Peyer's patch (tissue), 4 donors: ENCODE measurements around the gene KIAA1671. TPM values are rescaled to one million over a fixed set of nuclear protein-coding genes. Genes with fewer than 3 reads are reported as not detected.
"Not testable (repeated sequence)": the region's sequence is repeated elsewhere in the genome, so short reads cannot be mapped to it uniquely, and the experiment has no call there.

ENCODE experiments used
- DNase-seq, 3 donors: peaks; one replicate each; pipeline ENCODE4 v3.0.0-alpha.2; 2017 to 2019
- H3K27ac ChIP-seq, 4 donors: fragments of 200-600 bp; sonication (generic); one replicate each; pipeline ENCODE4 v1.5.1; 2016 to 2019
- H3K27me3 ChIP-seq, 2 donors: fragments of 200-600 bp; sonication (generic); one replicate each; pipeline ENCODE4 v1.5.1; 2019
- H3K36me3 ChIP-seq, 3 donors: fragments of 200-600 bp; sonication (generic); one replicate each; pipeline ENCODE4 v1.5.1; 2016 to 2019
- H3K4me1 ChIP-seq, 4 donors: fragments of 200-600 bp; sonication (generic); one replicate each; pipeline ENCODE4 v1.5.1; 2016 to 2019
- H3K4me3 ChIP-seq, 4 donors: fragments of 200-600 bp; sonication (generic); 1 replicate in 3 of 4; 2 replicates in 1 of 4; pipeline ENCODE4 v1.5.1; 2016 to 2019; ENCODE audit warnings: mild to moderate bottlenecking in 1 of 4
- H3K9me3 ChIP-seq, 4 donors: fragments of 200-600 bp; sonication (generic); one replicate each; pipeline ENCODE4 v1.5.1; 2016 to 2019; ENCODE audit warnings: mild to moderate bottlenecking in 1 of 4
- POLR2A ChIP-seq, 2 donors: fragments of 450-650 bp; IDR thresholded peaks; one replicate each; pipeline ENCODE4 v1.5.1; 2017; ENCODE audit warnings: antibody characterized with exemption in 2 of 2, mild to moderate bottlenecking in 2 of 2, moderate library complexity in 2 of 2
- small RNA-seq, 2 donors: library from RNA; depleted of rRNA; stranded (forward); fragments of <200 nt; gene quantifications; one replicate each; pipeline ENCODE3, GENCODE V24; 2016
- total RNA-seq, 4 donors: library from RNA; depleted of rRNA; stranded (reverse); fragments of >200 nt; gene quantifications; one replicate each; pipeline ENCODE4 v1.1.0, GENCODE V29; 2016
- TF ChIP-seq, protein P1 (sequence below), 6 experiments: fragments of 450-650 bp in 4 of 6; fragments of 200-600 bp in 2 of 6; sonication (generic) in 1 of 6; IDR thresholded peaks; one replicate each; pipeline ENCODE4 v1.5.1; 2017 to 2019; ENCODE audit warnings: antibody characterized with exemption in 6 of 6, mild to moderate bottlenecking in 3 of 6, moderate library complexity in 1 of 6

The KIAA1671 gene
- total RNA-seq, 4 donors from 2014 or later, result 41.3 to 149 (median 113) TPM

DNA sequence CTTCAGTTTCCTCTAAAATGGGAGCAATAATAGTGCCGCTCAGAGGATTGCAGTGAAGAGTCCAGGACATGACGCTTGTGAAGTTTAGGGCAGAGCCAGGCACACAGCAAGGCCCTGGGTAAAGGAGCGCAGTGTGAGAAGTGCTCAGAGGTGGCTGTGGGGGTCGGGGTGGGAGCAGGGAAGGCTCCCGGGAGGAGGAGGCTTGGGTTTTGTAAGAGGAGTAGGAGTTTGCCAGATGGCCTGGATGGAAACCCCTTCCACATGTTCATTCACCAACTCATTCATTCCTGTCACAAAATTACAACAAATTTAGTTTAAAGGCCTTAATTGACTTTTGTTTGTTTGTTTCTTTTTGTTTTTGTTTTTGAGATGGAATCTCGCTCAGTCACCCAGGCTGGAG lies 283.9 kb downstream of the KIAA1671 start:
- TF ChIP-seq, protein P1, sequence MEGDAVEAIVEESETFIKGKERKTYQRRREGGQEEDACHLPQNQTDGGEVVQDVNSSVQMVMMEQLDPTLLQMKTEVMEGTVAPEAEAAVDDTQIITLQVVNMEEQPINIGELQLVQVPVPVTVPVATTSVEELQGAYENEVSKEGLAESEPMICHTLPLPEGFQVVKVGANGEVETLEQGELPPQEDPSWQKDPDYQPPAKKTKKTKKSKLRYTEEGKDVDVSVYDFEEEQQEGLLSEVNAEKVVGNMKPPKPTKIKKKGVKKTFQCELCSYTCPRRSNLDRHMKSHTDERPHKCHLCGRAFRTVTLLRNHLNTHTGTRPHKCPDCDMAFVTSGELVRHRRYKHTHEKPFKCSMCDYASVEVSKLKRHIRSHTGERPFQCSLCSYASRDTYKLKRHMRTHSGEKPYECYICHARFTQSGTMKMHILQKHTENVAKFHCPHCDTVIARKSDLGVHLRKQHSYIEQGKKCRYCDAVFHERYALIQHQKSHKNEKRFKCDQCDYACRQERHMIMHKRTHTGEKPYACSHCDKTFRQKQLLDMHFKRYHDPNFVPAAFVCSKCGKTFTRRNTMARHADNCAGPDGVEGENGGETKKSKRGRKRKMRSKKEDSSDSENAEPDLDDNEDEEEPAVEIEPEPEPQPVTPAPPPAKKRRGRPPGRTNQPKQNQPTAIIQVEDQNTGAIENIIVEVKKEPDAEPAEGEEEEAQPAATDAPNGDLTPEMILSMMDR (IDR thresholded peaks at IDR 0.05), result no peak
- no peak for TF ChIP-seq POLR2A (IDR thresholded peaks at IDR 0.05)
- Histone ChIP-seq H3K4me3 (no peak overlapping the region), H3K9me3 (no peaks in the 10 kb centered on the region), H3K4me1 (no peaks in the 10 kb centered on the region), H3K36me3 (no peaks in the 10 kb centered on the region), H3K27me3 (no peaks in the 10 kb centered on the region), H3K27ac (no peak overlapping the region)
- no peak for DNase-seq

DNA sequence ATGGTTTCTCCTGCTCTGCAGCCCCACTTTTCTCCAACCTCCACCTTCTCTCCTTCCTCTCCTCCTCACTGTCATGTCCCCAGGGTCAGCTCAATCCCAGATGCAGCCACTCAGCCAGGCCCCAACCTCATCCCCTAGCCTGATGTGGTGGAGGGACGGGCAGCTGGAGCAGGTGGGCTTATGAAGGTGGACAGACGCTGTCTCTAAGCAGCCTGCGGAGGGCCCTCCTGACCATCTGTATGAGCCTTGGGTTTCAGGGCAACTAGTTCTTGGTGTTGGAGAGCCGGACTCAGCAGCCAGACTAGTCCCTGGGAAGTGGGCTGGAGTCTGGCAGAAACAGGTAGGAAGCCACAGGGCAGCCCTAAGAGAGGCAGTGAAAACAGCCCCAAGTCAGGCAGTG lies 285.0 kb downstream of the KIAA1671 start:
- H3K36me3 ChIP-seq, result no peaks in the 10 kb centered on the region
- no peak overlapping the region for H3K4me3 ChIP-seq
- H3K4me1 ChIP-seq, result no peaks in the 10 kb centered on the region
- TF ChIP-seq, protein P1 (IDR thresholded peaks at IDR 0.05), result no peak
- TF ChIP-seq POLR2A (IDR thresholded peaks at IDR 0.05), result no peak
- no peaks in the 10 kb centered on the region for H3K27me3 ChIP-seq
- no peak overlapping the region for H3K27ac ChIP-seq
- DNase-seq, result no peak
- H3K9me3 ChIP-seq, result no peaks in the 10 kb centered on the region

DNA sequence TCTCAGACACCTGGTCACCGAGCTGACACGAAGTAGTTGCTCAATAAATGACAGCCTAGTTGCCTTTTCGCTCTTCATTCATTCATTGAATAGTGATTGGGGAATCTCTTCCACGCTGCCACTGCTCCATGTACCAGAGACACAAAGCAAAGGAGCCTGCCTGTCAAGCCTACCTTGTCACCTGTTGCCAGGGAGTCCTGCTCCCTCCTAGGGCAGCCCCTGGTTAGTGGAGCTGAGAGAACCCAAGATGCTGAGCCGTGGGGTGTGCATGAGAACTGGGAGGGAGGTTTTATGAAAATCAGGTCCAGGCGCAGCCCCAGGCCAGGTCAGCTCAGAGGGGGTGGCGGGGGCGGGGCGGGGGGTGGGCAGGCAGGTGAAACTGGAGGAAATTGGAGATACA lies 285.5 kb downstream of the KIAA1671 start:
- DNase-seq, H3K27ac ChIP-seq, H3K4me1 ChIP-seq, H3K9me3 ChIP-seq, H3K4me3 ChIP-seq, H3K27me3 ChIP-seq, H3K36me3 ChIP-seq: not testable (repeated sequence)

Small RNAs within 50 kb of the gene (small RNA-seq; reads per million reads assigned to genes)
- gene Z99916.2, result 0 reads per million in 2 donors

Other genes starting within 250 kb of the KIAA1671 start
- not detected for gene PIWIL3, start 178.0 kb upstream of the KIAA1671 start, total RNA-seq
- 1 to 10 TPM; 1.4 to 3.3 (median 2.1) TPM for gene SGSM1, start 146.5 kb upstream of the KIAA1671 start, total RNA-seq
- gene LHFPL7, start 6.0 kb upstream of the KIAA1671 start, total RNA-seq, result not detected
- 1 to 10 TPM in 1 of 4 donors, not detected in 3; 2.3 TPM for gene CRYBB3, start 247.1 kb downstream of the KIAA1671 start, total RNA-seq